ENCODE results near the gene PSG4.
"Not testable (repeated sequence)": the region's sequence is repeated elsewhere in the genome, so short reads cannot be mapped to it uniquely, and the experiment has no call there.

The PSG4 gene

DNA sequence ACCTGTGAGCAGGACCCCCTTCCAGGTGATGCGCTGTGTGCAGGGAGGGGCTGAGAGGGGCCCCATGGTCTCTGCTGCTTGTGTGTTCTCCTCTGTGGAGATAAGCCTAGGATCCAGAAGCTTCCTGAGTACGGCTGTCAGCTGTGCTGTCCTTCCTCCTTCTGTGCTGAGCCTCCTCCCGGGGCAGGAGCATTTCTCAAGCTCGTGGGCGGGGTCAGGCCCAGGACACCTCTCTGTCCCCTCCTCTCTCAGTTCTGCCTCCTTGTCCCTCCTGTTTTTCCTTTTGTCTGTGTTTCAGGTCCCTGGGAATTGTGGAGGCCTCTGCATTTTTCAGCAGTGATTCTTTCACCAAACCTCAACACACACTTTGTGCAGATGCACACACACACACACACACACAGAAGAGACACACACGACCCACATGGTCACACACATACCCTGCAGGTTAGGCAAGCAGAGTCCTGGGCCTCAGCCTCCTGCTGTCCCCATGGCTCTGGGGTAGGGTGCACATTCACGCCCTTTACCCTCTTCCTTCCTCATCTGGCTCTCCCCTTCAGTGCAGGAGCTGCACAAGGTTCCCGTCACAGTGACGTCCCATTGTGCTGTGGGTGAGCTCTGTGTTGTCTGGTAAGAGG, at the start of gene PSG4:
PSG4 (minus strand) TSS at position 168 of the 635 bp plus-strand sequence; CDS start at position 66, 102 bp downstream.
- DNase-seq, result not testable (repeated sequence)

DNA sequence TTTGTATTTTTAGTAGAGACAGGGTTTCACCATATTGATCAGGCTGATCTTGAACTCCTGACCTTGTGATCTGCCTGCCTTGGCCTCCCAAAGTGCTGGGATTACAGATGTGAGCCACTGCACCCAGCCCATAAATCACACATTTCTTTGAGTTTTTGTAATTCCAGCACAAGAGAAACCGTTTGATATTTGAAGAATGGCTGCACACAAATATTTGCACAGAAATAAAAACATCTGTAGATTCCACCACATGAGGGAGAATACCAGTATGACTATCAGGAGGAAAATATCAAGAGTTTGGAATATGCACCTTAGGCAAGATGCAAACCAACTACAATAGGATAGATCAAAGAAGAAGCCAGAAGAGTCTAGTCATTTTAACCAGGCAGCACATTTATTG, 46.0 kb upstream of the PSG4 start:
- not testable (repeated sequence) for DNase-seq

DNA sequence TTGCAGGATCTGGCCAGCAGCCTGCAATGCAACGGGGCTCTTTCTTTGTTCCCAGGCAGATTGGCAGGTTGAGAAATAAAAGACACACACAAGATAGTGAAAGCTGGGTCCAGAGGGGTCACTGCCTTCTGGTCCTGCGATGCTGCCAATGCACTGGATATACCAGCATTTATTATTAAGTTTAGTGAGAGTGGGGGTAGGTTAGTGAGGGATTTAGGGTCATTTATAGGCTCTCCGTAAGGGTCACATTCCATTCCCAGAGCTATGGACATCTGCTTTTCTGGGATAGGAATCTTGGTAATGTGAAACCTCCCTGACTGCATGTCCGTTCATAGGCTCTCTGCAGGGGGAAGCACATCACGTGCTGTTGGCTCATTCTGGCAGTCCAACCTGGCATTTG, 44.9 kb upstream of the PSG4 start:
- DNase-seq, result not testable (repeated sequence)

DNA sequence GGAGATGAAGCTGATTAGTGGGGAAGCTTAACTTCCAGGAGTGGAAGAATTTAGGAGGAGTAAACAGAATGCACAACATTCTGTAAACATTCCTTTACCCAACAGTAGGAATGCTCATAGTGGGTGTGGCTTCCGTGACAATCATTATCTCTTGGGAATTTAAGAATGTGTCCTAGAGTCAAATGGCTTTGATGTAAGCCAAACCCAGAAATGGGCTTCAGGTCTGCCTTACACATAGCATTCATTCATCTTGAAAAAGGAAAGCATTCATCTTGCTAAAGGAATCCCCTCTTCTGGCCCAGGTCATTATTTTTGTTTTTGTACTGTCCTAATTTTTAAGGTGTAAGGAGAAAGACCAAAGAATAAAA, 43.2 kb upstream of the PSG4 start:
- DNase-seq, result not testable (repeated sequence)

DNA sequence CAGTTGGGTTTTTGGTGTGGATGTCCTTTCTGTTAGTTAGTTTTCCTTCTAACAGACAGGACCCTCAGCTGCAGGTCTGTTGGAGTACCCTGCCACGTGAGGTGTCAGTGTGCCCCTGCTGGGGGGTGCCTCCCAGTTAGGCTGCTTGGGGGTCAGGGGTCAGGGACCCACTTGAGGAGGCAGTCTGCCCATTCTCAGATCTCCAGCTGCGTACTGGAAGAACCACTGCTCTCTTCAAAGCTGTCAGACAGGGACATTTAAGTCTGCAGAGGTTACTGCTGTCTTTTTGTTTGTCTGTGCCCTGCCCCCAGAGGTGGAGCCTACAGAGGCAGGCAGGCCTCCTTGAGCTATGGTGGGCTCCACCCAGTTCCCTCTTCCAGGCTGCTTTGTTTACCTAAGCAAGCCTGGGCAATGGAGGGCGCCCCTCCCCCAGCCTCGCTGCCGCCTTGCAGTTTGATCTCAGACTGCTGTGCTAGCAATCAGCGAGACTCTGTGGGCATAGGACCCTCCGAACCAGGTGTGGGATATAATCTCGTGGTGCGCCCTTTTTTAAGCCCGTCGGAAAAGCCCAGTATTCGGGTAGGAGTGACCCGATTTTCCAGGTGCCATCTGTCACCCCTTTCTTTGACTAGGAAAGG, 41.9 kb upstream of the PSG4 start:
- DNase-seq, result not testable (repeated sequence)

DNA sequence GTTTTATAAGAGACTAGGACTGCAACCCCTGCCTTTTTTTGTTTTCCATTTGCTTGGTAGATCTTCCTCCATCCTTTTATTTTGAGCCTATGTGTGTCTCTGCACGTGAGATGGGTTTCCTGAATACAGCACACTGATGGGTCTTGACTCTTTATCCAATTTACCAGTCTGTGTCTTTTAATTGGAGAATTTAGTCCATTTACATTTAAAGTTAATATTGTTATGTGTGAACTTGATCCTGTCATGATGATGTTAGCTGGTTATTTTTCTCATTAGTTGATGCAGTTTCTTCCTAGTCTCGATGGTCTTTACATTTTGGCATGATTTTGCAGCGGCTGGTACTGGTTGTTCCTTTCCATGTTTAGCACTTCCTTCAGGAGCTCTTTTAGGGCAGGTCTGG, 40.4 kb upstream of the PSG4 start:
- not testable (repeated sequence) for DNase-seq

DNA sequence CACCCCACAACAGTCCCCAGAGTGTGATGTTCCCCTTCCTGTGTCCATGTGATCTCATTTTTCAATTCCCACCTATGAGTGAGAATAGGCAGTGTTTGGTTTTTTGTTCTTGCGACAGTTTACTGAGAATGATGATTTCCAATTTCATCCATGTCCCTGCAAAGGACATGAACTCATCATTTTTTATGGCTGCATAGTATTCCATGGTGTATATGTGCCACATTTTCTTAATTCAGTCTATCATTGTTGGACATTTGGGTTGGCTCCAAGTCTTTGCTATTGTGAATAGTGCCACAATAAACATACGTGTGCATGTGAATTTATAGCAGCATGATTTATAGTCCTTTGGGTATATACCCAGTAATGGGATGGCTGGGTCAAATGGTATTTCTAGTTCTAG, 36.8 kb upstream of the PSG4 start:
- DNase-seq, result not testable (repeated sequence)

DNA sequence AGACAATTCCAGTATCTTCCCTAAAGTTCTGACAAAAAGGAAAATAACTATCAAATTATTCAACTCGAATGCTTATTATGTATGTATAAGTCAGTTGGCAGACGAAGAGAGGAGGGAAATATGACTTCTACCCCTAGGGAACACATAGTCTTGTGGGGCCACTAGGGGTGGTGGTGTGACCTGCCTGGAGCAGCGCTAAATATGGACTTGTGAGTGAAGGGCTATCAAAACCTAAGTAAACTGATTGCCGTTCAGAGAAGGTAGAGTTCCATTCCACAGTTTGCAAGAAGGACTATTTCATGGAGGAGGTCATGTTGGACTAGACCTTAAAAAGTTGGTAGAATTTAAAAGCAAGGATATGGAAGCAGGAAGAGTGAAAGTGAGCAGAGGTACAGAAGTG, 32.8 kb upstream of the PSG4 start:
- DNase-seq, result not testable (repeated sequence)

DNA sequence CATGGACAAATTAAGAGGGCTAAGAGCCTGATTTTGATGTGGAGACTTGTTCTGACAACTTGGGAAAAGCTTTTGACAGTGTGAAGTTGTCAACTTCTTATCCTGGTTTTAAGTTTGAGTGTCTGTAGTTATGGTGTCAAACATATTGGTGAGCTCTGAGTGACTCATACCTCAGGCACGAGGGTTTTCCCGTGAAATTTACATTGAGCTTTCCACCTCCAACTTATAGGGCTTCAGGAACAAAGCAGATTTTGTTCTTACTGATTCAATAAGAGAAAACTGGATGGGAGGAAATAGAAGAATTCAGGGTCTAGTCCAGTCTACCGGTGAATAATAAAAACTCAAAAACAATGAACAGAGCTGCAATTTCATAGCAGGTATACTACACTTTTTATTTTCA, 30.2 kb upstream of the PSG4 start:
- not testable (repeated sequence) for DNase-seq

DNA sequence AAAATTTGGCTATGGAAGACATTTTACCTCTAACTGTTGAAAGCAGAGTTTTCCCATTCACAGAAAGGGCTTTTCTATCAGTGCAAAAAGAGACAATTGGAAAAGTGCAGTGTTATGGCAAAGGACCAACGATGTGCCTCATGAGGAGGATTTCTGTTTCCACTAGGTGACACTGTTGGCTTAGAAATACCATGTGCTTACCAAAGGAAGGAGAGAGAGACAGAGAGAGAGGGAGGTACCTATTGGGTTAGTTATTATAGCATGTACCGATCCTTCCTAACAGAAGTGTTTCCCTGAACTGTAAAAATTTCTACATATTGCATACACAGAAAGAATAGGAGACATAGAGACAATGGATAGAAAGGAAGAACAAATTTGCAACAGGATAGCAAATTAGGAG, 23.9 kb upstream of the PSG4 start:
- no peak for DNase-seq

DNA sequence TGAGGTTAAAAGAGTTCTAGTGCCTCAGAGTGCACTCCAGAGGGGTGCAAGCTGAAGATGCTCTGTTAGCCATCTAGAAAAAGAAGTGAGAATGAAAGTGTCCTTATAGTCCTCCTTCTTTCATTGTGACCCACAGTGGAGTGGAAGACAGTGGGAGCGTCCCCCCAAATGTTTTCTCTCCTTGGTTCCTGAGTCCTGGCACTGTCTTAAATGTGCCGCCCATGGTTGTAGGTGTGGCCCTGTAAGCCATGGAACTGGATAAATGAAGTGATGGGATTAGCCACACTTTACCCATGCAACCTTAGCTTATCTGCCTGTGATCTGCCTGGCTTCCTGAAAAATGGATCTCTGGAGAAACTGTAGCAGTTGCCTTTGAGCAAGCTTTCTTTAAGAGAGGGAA, 23.3 kb upstream of the PSG4 start:
- DNase-seq, result not testable (repeated sequence)

DNA sequence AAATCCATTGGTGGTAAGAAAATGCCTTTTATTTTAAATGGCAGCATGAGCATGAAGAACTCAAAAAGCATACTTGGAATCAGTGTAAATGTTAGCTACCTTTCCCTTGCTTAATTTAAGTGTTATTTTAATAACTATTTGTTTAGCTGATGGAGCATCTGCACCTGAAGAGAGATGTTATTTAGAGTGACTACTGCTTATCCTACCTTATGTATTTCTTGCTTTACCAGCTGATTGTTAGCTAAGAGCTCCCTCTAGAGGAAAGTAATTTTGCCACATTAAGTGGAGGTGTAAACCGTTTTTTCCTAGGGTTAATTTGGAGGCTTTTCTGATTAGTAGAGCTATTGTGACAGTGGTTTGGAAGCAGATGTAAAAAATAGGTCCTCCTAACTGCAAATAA, 21.5 kb upstream of the PSG4 start:
- not testable (repeated sequence) for DNase-seq

DNA sequence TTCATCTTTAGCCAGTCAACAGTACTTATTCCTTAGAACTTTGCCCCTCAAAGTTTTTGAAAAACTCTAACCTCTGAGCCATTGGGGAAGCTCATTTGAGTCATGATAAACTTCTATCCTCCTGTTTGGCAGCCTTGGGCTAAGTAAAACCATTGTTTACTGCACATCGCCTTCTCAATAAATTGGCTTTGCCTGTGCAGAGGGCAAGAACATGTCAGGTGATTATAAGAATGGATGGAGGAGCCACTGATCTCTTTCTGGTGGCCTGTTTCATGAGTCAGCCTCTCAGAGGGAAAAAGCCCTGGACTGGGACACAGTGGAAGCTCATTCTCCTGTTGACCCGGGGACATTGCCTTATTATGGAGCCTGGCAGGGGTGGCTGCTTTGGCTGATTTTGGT, 19.4 kb upstream of the PSG4 start:
- DNase-seq, result no peak

DNA sequence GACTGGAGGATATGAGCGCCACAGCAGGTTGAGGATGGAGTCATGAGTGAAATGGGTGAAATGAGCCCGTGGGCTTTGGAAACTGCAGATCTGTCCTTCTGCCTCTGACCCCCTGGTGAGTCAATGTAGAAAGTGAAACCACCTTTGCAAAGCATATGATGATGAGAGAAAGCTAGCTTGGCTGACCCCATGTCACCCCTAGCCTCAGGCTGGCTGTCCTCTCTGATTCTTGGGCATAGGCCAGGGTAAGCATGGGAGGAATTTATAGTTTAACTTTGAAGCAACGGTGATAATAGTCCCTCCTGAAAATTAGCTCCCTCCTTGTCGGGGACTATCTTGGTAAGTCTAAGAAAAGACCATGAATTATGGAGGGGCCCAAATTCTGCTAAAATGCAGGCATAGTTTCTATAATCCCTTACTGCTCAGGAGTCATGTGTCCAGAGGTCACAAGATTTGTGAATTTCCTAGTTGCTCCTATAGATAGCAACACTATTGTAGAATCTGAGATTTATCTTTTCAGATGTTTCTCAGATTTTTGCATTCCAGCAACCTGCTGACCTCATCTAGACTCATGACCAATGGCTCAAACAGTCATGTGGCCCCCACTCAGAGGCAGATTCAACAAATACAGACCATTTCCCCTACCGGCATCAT, 18.9 kb upstream of the PSG4 start:
- not testable (repeated sequence) for DNase-seq

DNA sequence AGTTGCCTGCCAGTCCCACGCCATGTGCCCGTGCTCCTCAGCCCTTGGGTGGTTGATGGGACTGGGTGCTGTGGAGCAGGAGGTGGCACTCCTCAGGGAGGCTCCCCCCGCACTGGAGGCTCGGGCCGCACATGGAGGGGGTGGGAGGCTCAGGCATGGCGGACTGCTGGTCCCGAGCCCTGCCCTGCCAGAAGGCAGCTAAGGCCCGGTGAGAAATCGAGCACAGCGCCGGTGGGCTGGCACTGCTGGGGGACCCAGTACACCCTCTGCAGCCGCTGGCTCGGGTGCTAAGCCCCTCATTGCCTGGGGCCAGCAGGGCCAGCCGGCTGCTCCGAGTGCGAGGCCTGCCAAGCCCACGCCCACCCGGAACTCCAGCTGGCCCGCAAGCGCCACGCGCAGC, 16.5 kb upstream of the PSG4 start:
- not testable (repeated sequence) for DNase-seq

DNA sequence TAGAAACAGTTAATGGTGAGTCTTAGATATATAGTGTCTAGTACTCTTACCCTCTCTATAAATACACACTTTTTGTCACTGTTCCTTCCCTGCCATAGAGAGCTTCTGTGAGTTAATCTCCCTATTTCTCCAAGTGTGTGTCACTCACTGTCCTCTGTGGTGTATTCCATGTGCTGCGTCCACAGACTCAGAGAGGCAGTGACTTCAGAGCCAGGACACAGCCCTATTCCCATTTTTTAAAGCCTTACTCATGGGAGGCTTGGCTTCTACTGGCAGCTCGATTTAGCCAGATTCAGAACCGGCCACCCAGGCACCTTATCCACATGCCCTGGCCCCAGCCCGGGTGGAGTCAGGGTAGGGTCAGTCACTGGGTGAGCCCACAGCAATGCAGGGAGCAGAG, 13.7 kb upstream of the PSG4 start:
- not testable (repeated sequence) for DNase-seq

DNA sequence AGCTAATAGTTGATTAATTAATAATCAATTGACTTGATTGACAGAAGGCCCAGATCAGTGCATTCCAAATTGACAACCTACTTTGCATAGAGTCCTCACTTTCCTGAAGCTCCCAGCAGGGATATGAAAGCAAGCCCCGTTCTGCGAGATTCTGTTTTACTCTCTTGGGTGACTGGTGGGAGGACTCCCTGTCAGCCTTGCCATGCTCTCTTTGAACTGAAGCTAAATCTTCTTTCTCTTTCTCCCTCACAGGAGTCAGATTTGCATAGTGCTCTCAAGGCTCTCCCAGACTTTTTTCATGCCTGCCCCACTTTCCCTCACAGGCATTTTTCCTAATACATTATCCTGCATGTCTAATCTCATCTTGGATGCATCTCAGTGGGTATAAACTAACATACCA, 10.4 kb upstream of the PSG4 start:
- DNase-seq, result not testable (repeated sequence)

DNA sequence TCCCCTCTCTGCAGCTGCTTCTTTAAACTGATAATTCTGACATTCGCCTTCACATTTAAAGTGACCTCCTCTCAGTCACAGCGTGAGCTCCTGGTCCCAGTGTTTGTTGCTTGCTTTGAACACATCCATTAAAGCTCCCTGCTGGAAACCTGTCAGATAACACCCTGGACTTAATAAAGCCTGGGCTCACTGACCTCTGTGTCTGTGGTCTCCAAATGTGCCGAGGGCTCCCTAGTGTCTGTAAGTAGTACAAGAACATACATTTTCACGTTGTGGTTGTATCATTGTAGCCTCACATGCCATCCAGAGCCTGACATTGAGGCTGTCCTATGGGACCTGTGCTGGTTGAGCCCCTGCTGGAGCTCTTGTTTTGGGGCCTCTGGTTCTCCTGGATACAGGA, 2.6 kb upstream of the PSG4 start:
- DNase-seq, result no peak

DNA sequence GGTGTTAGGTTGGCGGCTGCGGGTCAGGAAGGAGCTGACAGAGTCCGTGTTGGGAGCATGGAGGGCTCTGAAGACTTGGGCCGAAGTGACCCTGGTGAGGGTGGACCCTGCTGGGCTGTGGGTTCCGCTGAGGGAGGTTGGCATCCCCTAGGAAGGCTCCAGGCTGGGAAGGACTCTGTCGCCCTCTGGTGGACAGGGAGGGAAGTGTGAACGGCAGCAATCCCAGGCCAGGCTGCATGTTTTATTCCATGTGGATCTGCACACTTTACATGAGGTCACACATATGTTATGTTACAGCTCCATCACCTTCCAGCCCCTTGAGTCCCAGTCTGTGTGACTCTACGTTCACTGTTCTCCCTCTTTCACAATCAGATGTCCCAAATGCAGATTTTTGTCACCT, 1.7 kb upstream of the PSG4 start:
- not testable (repeated sequence) for DNase-seq

DNA sequence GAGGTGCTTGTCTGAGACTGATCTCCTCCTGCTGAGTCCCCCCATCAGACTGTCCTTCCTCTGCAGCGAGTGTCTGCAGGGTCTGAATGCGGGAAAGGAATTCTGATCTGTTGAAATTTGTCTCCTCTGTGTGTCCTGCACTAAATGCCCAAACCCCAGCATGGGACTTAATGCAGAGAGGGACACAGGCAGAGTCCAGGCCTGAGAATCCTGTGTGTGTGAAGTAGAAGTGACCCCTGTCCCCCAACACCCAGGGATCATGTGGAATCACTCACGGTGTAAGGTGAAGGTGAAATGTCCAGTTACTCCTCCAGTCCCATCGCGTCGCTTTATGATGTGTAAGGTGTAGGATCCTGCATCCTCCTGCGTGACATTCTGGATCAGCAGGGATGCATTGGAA, 1.8 kb downstream of the PSG4 start:
- not testable (repeated sequence) for DNase-seq

DNA sequence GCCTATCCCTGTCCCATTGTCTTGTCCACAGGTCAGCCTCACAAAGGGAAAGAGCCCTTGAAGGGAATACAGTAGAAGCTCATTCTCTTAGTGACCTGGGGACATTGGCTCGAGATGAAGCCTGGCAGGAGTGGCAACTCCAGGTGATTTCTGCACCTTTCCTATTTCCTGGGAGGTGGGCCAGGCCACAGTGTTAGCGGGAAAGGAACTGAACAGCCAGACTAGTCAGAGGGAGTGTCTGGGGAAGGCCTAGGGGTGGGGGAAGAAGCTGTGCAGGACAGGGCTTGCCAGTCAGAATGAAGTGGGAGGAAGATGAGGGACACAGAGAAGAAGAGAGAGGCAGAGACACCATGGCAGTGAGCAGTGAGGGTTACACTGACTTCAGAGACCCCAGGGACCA, 3.5 kb downstream of the PSG4 start:
- DNase-seq, result not testable (repeated sequence)

DNA sequence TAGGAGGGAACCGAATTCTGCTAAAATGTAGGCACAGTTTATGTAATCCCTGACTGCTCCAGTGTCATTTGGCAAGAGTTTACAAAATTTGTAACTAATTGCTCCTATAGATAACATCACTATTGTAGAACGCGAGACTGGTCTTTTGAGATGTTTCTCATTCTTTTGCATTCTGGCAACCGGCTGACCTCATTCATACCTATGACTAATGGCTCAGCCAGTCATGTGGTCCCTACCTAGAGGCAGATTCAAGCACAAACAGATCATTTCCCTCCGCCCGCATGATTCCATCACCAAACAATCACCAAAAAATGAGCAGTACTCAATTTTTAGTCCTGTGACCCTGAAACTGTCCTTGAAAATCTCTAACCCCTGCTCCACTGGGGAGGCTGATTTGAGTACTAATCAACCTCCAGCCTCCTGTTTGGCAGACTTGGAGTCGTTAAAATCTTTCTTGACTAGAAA, 4.1 kb downstream of the PSG4 start:
- DNase-seq, result not testable (repeated sequence)

DNA sequence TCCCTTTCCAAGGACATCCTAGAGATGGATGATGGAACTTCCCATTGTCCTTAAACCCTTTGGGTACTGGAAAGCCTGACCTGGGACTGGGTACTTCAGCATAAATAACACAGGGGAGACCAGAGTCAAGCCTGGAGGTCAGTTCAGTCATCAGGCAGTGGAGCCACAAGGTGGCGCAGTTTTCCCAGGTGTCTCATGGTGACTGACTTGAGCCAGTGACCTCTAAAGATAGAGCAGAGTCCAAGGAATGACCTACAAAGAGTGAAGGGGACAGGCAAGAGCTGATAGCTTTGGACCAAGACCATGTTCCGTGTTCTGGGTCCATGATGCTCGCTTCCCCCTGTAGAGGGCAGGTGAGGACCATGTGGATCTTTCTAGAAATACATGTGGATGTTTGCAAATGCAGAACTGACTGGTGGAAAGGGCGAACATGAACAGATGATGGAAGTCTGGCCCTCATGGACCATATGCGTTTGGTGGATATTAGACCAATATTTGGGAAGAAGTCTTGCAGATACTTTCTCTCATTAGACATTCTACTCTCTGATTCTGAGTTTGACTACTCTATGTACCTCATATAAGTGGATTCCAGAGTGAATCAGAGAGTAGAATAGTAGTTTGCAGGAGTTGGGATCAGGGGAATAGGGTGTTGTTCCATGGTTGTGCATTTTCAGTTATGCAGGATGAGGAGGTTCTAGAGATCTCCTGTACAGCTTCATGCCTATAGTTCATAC, 6.6 kb downstream of the PSG4 start:
- DNase-seq, result not testable (repeated sequence)

All from NCI-H1930 (cell line).